VCaP (cell line): ENCODE results near the gene EPHB2.

ENCODE experiments used
- H3K27ac ChIP-seq: fragments of 450-650 bp; 2 replicates; pipeline ENCODE4 v1.5.1; 2017
- TF ChIP-seq, protein P1 (sequence below): fragments of 450-650 bp; conservative IDR thresholded peaks from 2 replicates; pipeline ENCODE4 v1.5.1; 2017; ENCODE audit warnings: mild to moderate bottlenecking, moderate library complexity

The EPHB2 gene

DNA sequence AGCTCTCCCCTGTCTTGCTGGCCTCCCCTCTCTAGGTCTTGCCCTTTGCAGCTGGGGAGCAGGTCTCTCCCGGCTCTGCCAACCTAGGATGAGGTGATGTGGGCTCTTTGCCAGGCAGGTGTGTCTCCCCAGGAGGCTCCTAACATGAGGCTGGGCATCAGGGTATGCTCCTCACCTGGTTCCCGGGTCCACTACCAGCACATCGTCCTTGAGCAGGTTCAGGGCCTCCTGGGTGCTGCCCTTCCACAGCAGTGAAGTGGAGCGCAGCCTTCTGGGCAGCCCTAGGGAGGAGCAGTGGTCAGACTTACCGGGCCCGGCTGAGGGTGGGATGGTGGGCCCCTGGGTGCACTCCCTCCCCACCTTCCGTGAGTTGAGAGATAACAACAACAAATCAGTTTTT is 244.5 kb downstream of the EPHB2 start:
- TF ChIP-seq, protein P1, sequence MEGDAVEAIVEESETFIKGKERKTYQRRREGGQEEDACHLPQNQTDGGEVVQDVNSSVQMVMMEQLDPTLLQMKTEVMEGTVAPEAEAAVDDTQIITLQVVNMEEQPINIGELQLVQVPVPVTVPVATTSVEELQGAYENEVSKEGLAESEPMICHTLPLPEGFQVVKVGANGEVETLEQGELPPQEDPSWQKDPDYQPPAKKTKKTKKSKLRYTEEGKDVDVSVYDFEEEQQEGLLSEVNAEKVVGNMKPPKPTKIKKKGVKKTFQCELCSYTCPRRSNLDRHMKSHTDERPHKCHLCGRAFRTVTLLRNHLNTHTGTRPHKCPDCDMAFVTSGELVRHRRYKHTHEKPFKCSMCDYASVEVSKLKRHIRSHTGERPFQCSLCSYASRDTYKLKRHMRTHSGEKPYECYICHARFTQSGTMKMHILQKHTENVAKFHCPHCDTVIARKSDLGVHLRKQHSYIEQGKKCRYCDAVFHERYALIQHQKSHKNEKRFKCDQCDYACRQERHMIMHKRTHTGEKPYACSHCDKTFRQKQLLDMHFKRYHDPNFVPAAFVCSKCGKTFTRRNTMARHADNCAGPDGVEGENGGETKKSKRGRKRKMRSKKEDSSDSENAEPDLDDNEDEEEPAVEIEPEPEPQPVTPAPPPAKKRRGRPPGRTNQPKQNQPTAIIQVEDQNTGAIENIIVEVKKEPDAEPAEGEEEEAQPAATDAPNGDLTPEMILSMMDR = no peak
- H3K27ac ChIP-seq = no peak overlapping the region

DNA sequence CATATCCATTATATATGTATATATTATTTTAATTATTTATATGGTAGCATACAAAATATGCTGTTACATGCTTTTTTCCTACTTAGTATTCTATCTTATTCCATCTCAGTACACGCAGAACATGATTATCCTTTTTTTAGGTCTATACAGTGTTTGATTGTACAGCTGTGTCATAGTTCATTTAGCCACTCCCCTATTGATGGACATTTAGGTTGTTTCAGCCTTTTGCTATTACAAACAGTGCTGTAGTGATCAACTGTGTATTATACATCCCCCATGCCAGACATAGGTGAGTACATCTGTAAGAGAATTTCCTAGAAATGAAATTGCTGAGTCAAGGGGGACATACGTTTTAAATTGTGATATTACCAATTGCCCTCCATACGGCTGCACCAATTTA is 246.4 kb downstream of the EPHB2 start:
- TF ChIP-seq, protein P1 = no peak
- no peak overlapping the region for H3K27ac ChIP-seq

DNA sequence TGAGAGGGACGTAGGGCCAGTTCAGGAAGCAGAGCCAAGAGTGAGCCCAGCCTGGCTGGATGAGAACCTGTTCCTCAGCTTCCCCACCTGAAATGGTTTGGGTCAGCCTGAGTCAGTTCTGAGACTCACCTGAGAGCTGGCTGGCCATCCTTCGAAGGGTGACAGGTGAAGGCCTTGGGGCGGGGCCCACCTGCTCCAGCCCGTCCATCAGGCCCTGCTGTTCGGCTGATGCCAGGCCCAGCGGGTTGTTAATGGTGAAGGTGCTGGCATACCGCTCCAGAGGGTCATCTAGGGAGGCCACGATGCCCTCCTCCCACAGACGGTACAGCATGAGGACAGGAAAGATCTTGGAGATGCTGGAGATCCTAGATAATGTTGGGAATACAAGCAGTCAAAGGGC is 247.9 kb downstream of the EPHB2 start:
- H3K27ac ChIP-seq = no peak overlapping the region
- TF ChIP-seq, protein P1 = no peak

DNA sequence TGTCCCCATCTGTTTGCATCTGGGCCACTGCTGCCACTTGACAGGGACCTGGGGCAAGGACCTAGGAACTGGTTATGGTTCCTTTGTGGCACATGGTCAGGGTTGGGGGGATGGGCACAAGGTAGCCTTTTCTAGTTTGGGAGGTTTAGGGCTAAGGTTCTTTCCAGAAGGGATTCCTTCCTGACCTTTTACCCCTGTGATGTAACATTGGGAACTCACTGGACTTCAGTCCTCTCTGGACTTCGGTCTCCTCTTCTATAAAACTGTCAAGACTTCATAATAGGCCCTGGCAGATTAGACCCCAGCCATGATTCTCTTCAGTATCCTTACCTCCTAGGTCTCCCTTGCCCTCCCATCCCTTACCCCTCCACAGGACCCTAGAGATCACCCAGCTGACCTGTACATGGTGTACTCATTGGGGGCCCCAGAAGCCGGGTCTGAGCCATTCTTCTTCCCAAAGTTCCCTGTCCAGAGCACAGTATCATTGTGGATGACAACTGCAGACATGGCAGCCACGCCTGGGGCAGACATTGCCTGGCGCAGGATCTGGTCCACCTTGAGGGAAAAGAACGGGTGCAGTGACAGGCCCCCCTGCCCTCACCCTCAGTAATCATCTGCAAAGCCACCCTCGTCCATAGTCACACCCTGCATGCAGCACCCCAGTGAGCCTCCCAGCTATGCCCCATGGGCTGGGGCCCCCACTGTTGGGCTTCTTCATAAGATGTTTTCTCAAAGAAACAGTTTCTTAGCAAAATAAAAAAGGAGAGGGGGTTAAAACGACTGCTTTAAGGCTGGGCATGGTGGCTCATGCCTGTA is 249.1 kb downstream of the EPHB2 start:
- no peak overlapping the region for H3K27ac ChIP-seq
- TF ChIP-seq, protein P1 = no peak

DNA sequence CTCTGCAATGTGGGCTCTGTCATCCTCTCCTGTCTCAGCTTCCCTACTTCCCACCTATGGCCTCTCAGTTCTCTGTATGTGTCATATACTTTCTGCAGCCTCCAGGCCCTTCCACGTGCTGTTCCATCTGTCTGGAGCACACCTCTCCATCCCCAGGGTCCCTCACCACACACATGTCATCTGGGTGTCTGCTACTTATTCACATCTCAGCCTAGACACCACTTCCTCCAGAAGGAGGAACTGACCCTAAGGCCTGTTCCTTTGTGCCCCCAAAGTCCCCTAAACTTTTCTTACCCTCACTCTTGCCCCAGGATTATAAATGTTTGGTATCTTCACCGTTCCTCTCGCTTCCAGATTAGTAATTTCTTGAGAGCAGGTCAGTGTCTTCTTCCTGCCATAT is 251.9 kb downstream of the EPHB2 start:
- H3K27ac ChIP-seq = no peak overlapping the region
- TF ChIP-seq, protein P1 = no peak

DNA sequence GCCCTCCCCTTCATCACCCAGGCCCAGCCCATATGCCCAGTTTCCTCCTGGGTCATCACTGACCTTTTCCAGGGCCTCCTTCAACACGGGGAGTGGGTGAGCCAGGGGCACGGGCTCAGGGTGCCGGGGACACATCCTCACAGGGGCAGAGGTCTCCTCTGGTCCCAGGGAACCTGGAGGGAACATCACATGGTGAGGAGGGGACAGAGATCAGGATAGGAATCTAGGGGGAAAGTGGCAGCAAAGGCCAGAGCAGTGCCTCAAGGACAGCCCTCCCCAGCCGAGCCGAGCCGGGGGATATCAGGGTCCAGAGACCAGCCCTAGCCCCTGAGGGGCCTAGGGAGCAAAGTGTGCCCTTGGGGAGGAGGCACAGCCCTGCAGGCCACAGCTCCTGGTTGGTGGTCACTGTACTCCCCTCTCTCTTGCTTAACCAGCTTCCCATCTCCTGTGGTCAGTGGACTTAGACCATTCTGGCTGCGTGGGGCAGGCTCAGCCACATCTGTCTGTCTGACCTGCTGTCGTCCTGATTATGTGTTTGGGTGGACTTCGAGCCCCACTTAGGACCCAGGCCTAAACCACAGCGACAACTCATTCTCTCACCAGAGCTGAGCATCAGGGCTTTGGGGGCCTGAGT is 252.5 kb downstream of the EPHB2 start:
- H3K27ac ChIP-seq = no peak overlapping the region

DNA sequence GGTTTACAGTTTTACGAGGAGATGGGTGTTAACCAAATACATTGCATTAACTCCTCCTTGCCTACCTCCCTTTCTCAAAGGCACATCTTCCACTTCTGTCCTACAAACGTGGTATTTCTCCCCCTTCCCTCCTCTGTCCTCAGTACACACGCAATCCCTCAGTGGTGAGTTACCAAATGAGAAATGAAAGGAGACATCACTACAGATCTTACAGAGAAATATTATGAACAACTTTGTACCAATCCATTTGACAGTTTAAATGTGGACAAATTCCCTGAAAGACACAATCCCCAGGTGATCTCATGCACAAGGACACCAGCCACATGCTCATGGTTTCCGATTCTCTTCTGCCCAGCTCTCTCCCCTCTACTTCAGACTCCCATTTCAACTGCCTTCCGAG is 255.7 kb downstream of the EPHB2 start:
- TF ChIP-seq, protein P1 = no peak
- H3K27ac ChIP-seq = no peak overlapping the region

More for the DNA sequence above, 252.5 kb downstream of the EPHB2 start:
- TF ChIP-seq, protein P1 = no peak
